ENCODE results near the gene MAPRE2. TPM values are rescaled to one million over a fixed set of nuclear protein-coding genes. Genes with fewer than 3 reads are reported as not detected.
A peak's percentile ranks its signal among the peaks of the same experiment; 100 is the strongest.

The MAPRE2 gene
- total RNA-seq, 1 experiment from 2014 or later: 2.8 TPM

DNA sequence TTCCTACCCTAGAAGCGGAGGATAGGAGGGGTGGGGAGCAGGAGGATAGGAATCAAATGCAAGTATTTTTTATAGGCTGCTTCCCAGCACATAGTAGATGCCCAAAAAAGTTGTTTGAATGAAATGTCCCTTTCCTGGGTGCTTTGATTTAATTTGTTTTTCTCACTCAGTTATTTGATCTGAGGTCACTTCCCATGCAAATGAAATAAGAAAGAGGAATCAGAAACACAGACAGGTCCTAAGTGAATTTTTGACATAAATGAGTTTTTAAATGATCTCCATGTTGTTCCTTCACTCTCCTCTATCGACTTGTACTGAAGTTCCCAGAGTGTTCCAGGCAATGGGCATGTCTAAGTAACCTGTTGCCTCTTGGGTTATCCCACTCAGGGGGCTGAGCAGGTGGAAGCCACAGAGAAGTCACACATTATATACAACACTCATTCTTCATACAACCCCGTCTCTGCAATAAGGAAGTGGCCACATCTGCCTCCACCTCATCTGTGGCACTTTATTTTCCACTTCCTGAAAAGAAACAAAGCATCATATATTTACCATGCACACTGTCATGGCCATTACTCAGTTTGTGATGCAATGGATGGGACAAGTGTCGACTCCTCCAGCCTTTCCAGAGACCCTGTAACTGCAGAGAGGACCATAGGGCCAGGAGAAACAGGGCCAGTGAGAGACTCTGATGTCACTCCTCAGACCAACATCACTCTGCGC, 117.7 kb downstream of the MAPRE2 start:
- POLR2A ChIA-PET (ENCODE audit: unreplicated experiment): no interaction called here
- BruUV-seq (replicated peaks): no TSS peak
- Histone ChIP-seq H3K79me2 (ENCODE audit: low read length) (no peaks in the 10 kb centered on the region), H3F3A (ENCODE audit: low read length, unreplicated experiment) (no peaks in the 10 kb centered on the region), H3K9ac (ENCODE audit: low read length) (no peak overlapping the region), H3K27ac (ENCODE audit: low read length) (no peak overlapping the region), H2AFZ (ENCODE audit: low read length) (no peak overlapping the region), H3K4me1 (ENCODE audit: insufficient read depth, low read length) (no peaks in the 10 kb centered on the region), H4K20me1 (ENCODE audit: low read length) (no peaks in the 10 kb centered on the region), H3K9me2 (replicated peaks; ENCODE audit: low read length) (no peaks in the 10 kb centered on the region), H3K9me3 (ENCODE audit: low read length) (no peaks in the 10 kb centered on the region), H3K4me3 (ENCODE audit: low read length) (no peak overlapping the region), H3K4me2 (ENCODE audit: low read length) (no peak overlapping the region), H3K36me3 (ENCODE audit: low read depth, low read length) (no peaks in the 10 kb centered on the region), H3K27me3 (ENCODE audit: low read length) (no peaks in the 10 kb centered on the region)
- TF ChIP-seq EZH2 (IDR thresholded peaks at IDR 0.05; ENCODE audit: low read length, unreplicated experiment): no peak
- TF ChIP-seq CTCF (conservative IDR thresholded peaks at IDR 0.05; ENCODE audit: low read depth, low read length): no peak
- TF ChIP-seq EZH2phosphoT487 (IDR thresholded peaks at IDR 0.05; ENCODE audit: borderline replicate concordance, low read length): no peak
- DNase-seq (no peak), ATAC-seq (no peak)
- CTCF ChIA-PET: no interaction called here
- intact Hi-C loops (cut with micrococcal nuclease): no loop called here

GRCh38 chr18:35159782-35160181, 118.6 kb downstream of the MAPRE2 start:
- intact Hi-C loops (cut with micrococcal nuclease): no loop called here
- no TSS peak for BruUV-seq (replicated peaks)
- Histone ChIP-seq H2AFZ (ENCODE audit: low read length) (no peak overlapping the region), H3K9me2 (replicated peaks; ENCODE audit: low read length) (no peaks in the 10 kb centered on the region), H3K4me3 (ENCODE audit: low read length) (no peak overlapping the region), H3K27me3 (ENCODE audit: low read length) (no peaks in the 10 kb centered on the region), H4K20me1 (ENCODE audit: low read length) (no peaks in the 10 kb centered on the region), H3K9ac (ENCODE audit: low read length) (no peak overlapping the region), H3K36me3 (ENCODE audit: low read depth, low read length) (no peaks in the 10 kb centered on the region), H3K27ac (ENCODE audit: low read length) (no peak overlapping the region), H3K4me2 (ENCODE audit: low read length) (no peak overlapping the region), H3K4me1 (ENCODE audit: insufficient read depth, low read length) (no peaks in the 10 kb centered on the region), H3K79me2 (ENCODE audit: low read length) (no peaks in the 10 kb centered on the region), H3K9me3 (ENCODE audit: low read length) (no peaks in the 10 kb centered on the region), H3F3A (ENCODE audit: low read length, unreplicated experiment) (no peaks in the 10 kb centered on the region)
- TF ChIP-seq EZH2phosphoT487 (IDR thresholded peaks at IDR 0.05; ENCODE audit: borderline replicate concordance, low read length) (no peak), CTCF (conservative IDR thresholded peaks at IDR 0.05; ENCODE audit: low read depth, low read length) (no peak), EZH2 (IDR thresholded peaks at IDR 0.05; ENCODE audit: low read length, unreplicated experiment) (no peak)
- DNase-seq (peak; percentile 30), ATAC-seq (peak; percentile 60)
- ChIA-PET POLR2A (ENCODE audit: unreplicated experiment) (no interaction called here), CTCF (no interaction called here)

- intact Hi-C loops (cut with micrococcal nuclease): no loop called here
- Histone ChIP-seq H3K4me1 (ENCODE audit: insufficient read depth, low read length) (no peaks in the 10 kb centered on the region), H3K27ac (ENCODE audit: low read length) (no peak overlapping the region), H3K79me2 (ENCODE audit: low read length) (no peaks in the 10 kb centered on the region), H3K36me3 (ENCODE audit: low read depth, low read length) (no peaks in the 10 kb centered on the region), H3K4me2 (ENCODE audit: low read length) (no peak overlapping the region), H3K4me3 (ENCODE audit: low read length) (no peak overlapping the region), H3K9me3 (ENCODE audit: low read length) (no peaks in the 10 kb centered on the region), H4K20me1 (ENCODE audit: low read length) (no peaks in the 10 kb centered on the region), H3K9ac (ENCODE audit: low read length) (no peak overlapping the region), H2AFZ (ENCODE audit: low read length) (no peak overlapping the region), H3F3A (ENCODE audit: low read length, unreplicated experiment) (no peaks in the 10 kb centered on the region), H3K27me3 (ENCODE audit: low read length) (no peaks in the 10 kb centered on the region), H3K9me2 (replicated peaks; ENCODE audit: low read length) (no peaks in the 10 kb centered on the region)
- no TSS peak for BruUV-seq (replicated peaks)
- POLR2A ChIA-PET (ENCODE audit: unreplicated experiment): no interaction called here
- no peak for TF ChIP-seq EZH2phosphoT487 (IDR thresholded peaks at IDR 0.05; ENCODE audit: borderline replicate concordance, low read length)
- no peak for TF ChIP-seq EZH2 (IDR thresholded peaks at IDR 0.05; ENCODE audit: low read length, unreplicated experiment)
- TF ChIP-seq CTCF (conservative IDR thresholded peaks at IDR 0.05; ENCODE audit: low read depth, low read length): no peak
- CTCF ChIA-PET: no interaction called here
- DNase-seq (no peak), ATAC-seq (no peak)
Observed at GRCh38 chr18:35161485-35161884, 120.3 kb downstream of the MAPRE2 start.
